ENCODE results near the gene ACTN4.
A peak's percentile ranks its signal among the peaks of the same experiment; 100 is the strongest.

Gene ACTN4

DNA sequence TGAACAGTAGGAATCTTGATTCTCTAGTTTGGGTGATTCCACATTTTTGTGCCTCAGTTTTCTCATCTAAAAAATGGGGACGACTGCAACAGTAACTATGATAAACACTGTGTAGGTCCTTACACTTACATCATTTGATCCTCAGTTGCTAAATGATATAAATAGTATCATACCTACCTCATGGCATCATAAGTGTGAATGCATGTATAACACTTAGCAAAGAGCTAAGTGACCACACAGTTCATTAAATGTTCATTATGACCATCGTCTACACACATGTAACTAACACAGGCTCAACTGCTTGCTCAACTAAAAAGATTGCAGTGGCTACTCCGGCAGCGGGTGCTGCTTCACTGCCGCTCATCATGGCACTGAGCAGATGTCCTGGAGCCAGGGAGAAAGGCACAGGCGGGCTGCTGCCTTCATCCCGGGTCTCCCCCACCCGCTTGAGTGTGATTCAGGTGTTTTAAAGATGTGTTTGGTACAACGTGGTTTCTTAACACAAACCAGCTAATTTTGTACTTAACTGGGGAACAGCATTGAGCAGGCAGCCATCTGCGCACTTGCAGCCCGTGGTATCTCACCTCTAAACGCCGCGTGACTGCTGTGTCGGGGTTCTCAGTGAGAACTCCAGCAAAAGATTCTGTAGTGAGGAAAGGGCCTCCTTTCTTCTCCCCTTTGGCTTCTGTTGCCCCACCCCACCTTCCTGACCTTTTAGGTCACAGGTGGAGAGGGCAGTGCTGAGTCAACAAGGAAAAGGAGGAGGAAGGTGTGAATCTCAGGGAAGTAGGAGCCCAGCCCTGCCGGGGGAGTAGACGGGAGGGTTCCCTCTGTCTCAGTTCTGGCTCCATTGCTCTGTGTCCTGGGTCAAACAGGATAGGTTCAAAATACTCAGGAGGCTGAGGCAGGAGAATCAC lies 11.7 kb upstream of the ACTN4 start:
- no peak for DNase-seq (ENCODE audit: low read depth)

DNA sequence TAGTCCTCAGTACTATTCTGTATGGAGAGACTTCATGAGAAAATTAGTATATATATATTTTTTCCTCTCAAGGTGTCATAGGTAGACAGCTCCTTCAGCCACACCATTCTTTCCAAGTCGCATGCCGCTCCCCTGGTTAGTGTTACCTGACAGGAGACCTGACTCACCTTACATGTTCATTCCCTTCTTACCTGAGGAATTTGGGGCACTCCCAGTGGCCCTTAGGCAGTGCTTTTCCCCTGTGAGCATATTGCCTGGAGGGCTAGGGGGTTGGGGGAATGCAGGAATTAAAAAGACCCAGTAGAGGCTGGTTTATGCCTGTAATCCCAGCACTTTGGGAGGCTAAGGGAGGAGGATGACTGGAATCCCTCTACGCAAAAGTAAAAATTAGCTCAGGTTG lies 9.0 kb upstream of the ACTN4 start:
- DNase-seq (ENCODE audit: low read depth), result no peak

DNA sequence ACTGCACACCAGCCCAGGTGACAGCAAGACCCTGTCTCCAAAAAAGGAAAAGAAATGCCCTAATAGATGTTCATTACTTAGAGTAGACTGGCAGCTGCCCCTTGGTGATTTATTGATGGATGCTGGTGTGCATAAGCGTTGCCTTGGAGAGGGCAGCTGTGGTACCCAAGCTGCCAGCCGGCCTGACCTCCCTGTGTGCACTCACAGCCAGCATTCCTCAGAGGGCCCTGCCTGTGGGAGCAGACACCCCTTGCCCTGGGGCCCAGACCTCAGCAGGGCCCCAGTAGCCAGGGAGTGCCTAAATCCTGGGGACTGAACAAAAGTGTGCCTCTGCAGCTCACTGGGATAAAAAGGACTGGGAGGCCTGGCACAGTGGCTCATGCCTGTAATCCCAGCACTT lies 7.8 kb upstream of the ACTN4 start:
- DNase-seq (ENCODE audit: low read depth), result no peak

DNA sequence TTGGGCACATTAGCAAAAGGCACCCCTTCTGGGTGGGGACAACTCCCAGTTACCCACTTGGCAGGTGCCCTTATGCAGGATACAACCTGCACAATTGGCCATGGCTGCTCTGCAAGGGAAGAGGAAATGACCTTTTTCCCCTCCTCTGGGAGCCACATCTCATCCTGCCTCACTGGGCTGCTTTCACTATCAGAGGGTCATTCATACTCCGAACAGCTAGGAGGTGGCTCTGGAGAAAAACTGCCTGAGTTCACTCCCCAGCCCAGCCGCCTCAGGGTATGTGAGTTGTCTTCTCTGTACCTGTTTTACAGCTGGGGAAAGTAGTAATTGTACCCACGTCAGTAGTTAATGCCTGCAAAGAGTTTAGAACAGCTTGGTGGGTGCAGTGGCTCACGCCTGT lies 7.1 kb upstream of the ACTN4 start:
- no peak for DNase-seq (ENCODE audit: low read depth)

GRCh38 chr19:38642176-38642575 lies 5.3 kb upstream of the ACTN4 start:
- DNase-seq (ENCODE audit: low read depth), result no peak

DNA sequence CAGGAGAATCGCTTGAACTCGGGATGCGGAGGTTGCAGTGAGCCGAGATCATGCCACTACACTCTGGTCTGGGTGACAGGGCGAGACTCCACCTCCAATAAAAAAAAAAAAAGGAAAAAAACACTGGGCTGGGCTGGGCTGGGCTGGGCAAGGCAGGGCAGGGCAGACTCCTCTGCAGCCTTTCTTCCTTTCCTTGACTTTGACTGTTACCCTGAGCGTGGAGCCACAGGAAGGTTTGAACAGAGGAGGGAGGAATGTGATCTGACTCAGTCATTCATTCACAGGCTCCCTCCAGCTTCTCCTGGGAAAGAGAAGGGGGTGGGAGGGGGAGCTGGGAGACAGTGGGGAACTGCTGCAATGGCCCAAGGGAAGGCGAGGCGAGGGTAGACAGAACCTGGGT lies 2.7 kb upstream of the ACTN4 start:
- DNase-seq (ENCODE audit: low read depth), result no peak

- no peak for DNase-seq (ENCODE audit: low read depth)
These were observed 718 bp downstream of the ACTN4 start for GRCh38 chr19:38647966-38648768.

GRCh38 chr19:38648769-38649304 lies 1.4 kb downstream of the ACTN4 start:
- no peak for DNase-seq (ENCODE audit: low read depth)

DNA sequence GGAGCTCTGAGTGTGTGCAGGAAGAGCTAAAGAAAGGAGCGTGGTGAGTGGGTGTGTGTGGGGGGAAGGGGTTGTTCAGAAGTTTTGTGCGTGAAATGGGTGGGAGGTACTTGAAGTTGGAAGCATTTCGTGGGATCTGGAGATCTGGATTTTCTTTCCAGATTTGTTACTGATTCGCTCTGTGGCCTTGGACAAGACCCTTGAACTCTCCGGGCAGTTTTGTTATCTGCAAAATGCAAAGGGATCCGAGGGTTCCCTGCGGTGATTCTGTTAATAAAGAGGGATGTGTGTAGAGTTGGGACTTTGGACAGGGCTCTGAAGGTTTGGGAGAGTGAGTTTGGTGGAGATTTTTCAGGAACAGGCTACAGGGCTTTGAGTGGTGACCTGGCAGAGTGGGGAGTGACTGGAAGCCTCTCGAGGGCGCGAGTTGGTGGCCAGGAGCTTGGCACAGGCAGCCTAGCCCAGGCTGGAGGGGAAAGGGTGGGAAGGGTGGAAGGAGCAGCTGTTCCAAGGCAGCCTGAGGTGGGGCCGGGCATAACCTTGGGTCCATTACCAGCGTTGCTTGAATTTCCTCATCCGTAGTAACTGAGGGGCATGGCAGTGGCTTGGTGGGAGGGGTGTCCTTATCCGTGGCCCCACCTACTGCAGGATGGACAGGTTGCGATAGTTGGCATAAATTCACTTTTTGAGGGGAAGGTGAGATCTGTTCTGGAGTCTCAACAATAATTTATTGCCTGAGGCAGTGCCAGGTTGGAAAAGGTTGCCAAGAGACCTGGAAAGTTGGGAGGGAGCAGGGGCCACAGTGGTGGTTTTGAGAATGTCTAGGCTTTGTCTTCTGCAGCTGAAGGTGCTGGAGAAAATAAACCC lies 2.1 kb downstream of the ACTN4 start:
- DNase-seq (ENCODE audit: low read depth), result no peak

DNA sequence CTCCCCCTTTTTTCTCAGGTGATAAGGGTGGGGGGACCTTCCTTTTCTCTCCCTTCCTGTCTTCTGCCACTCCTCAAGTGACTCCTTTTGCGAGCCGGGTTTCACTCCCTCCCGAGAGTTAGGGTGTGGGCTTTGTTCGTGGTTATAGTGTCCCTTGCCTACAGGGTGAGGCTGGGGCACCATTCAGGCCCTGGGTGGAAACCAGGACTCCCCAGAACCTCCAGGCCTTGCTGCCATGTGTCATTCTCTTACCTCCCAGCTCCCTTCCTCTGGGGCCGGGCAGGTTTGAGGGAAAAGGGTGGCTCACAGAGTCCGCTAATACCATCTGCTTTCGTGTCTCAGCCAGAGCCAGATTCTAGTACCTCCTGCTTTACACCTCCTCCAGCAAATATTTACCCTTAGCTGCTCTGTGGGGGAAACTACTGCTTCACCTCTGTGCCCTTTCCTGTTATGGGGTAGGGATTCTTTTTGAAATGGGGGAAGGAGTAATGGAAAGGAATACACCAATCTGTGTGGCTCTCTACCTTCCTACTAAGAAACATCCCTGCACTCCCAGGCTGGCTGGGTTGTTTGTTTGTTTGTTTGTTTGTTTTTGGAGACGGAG lies 2.8 kb downstream of the ACTN4 start:
- no peak for DNase-seq (ENCODE audit: low read depth)

DNA sequence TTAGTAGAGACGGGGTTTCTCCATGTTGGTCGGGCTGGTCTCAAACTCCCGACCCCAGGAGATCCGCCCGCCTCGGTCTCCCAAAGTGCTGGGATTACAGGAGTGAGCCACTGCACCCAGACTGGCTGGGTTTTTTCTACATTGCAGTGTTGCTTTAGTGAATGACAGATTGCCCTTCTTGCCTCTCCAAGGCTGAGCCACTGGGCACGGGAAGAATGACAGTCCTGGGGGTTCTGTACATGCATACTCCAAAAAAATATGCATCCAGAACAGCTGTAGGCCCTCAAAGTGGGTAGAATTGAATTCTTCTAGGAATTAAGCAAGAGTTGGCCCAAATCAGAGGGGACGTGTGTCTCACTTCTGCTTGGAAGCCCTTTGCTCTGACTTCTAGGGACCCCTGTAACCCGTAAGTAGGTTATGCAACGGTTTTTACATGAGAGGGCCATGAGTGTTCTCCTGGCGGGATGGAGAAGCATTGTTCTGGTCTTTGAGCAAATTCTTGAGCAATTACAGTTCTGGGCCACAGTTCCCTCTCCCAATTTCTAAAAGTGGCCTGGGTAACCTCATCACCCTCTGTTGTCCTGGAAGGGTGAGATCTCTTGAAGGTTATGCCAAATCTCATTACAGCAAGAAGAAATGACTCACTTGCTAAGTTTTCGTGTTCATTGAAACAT lies 3.6 kb downstream of the ACTN4 start:
- peak; percentile 83 for DNase-seq (ENCODE audit: low read depth)

DNA sequence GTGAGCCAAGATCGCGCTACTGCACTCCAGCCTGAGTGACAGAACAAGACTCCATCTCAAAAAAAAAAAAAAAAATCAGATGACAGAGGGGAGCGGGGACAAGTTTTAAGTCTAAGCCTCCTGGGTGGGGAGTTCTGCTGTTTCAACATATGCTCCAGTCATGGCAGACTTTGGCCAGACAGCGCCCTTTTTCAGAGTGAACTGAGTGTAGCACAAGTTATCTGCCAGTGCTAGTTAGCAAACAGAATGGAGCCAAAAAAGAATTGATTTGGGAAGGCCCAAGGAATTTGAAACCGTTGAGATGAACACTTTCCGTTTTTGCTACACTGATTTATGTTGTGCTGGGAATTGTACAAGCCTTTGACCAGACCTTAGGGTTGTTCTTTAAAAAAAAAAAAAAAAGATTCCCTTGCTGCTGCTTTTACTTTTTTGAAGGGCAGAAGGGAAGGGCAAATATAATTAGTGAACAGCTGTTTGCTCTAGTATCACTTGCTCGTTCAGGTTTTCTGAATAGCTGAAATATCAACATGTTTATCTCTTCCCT lies 5.7 kb downstream of the ACTN4 start:
- peak; percentile 36 for DNase-seq (ENCODE audit: low read depth)

GRCh38 chr19:38654628-38655055 lies 7.2 kb downstream of the ACTN4 start:
- DNase-seq (ENCODE audit: low read depth), result no peak

GRCh38 chr19:38655148-38655824 lies 7.8 kb downstream of the ACTN4 start:
- no peak for DNase-seq (ENCODE audit: low read depth)

GRCh38 chr19:38656171-38656981 lies 8.9 kb downstream of the ACTN4 start:
- DNase-seq (ENCODE audit: low read depth), result peak; percentile 62

- peak; percentile 69 for DNase-seq (ENCODE audit: low read depth)
These were observed 10.3 kb downstream of the ACTN4 start for GRCh38 chr19:38657633-38658222.

GRCh38 chr19:38658462-38659306 lies 11.2 kb downstream of the ACTN4 start:
- DNase-seq (ENCODE audit: low read depth), result peak; percentile 99

GRCh38 chr19:38660724-38661123 lies 13.3 kb downstream of the ACTN4 start:
- no peak for DNase-seq (ENCODE audit: low read depth)

Measured in fibroblast of the conjunctiva (primary cell).